GM12891 (cell line): ENCODE data around the gene JPH3.

Source experiments
- POLR2A ChIP-seq: IDR thresholded peaks from 2 replicates; pipeline ENCODE4 v1.6.1; 2011; ENCODE audit warnings: low read depth, low read length, control low read depth
- POLR2AphosphoS5 ChIP-seq: IDR thresholded peaks from 2 replicates; pipeline ENCODE4 v1.6.1; 2011; ENCODE audit warnings: low read depth, low read length, control low read depth
- TAF1 ChIP-seq: IDR thresholded peaks from 2 replicates; pipeline ENCODE4 v1.6.1; 2011; ENCODE audit warnings: low read depth, low read length, control low read depth

DNA sequence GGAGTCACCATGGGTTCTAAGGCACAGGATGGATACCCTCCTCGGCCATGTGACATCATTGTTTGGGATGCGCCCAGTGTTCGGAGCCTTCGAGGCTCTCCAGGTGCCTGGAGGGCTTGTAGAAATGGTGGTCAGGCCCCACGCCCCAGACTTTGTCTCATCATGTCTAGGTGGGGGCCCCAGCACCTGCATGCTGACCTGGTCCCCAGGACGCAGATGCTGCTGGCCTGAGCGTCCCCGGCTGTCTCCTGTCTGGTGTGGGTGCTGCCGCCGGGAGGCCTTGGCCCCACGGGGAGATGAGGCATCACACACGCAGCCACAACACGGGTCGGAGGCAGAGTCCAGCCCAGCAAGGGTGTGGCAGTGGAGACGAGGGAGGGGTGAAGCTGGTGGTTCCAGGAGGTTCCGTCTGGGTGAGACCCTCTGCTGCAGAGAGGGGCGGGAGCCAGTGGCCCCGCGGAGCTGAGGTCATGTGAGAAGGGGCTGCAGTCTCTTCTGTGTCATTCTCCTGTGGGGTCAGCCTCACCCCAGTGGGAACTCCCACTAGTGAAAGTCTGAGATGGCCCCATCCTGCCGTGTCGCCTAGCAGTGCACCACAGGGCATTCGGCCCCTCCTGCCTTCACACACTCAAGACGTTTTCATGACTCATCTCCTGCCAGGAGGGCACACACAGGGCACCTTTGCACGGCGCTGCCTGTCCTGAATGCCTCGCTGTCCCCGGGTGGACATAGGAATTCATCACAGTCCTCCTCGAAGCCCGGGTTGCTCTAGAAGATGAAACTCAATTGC lies 46.6 kb downstream of the JPH3 start:
- TF ChIP-seq POLR2AphosphoS5 (no peak), POLR2A (no peak), TAF1 (no peak)
